NB4 (cell line): ENCODE data around the gene SLC18A2.

ENCODE experiments used
- CTCF ChIP-seq: IDR thresholded peaks from one replicate; pipeline ENCODE4 v1.5.1; 2012; ENCODE audit warnings: low read depth, low read length
- POLR2A ChIP-seq: IDR thresholded peaks from 2 replicates; pipeline ENCODE4 v1.6.1; 2011; ENCODE audit warnings: mild to moderate bottlenecking; ENCODE audit not compliant: insufficient read length; ENCODE audit errors: extremely low read depth

- no peak for TF ChIP-seq CTCF
- TF ChIP-seq POLR2A = no peak
Measured at GRCh38 chr10:117257721-117258120, 16.8 kb downstream of the SLC18A2 start.
